HFF-Myc (cell line): ENCODE measurements around the gene ZRANB1.

Source experiments
- DNase-seq: peaks from one replicate; pipeline ENCODE4 v3.0.0-alpha.2; 2011; ENCODE audit warnings: low read depth; ENCODE audit errors: extremely low read depth
- H3K4me3 ChIP-seq: replicated peaks from 2 replicates; pipeline ENCODE4 v1.5.1; 2011; ENCODE audit warnings: low read depth, mild to moderate bottlenecking, control low read depth, low read length
- TF ChIP-seq, protein P1 (sequence below): IDR thresholded peaks from 2 replicates; pipeline ENCODE4 v1.5.1; 2012; ENCODE audit warnings: mild to moderate bottlenecking, low read depth, low read length, control low read depth; ENCODE audit errors: missing control alignments

ZRANB1 gene

GRCh38 chr10:125014086-125014830 is 72.3 kb downstream of the ZRANB1 start:
- TF ChIP-seq, protein P1, sequence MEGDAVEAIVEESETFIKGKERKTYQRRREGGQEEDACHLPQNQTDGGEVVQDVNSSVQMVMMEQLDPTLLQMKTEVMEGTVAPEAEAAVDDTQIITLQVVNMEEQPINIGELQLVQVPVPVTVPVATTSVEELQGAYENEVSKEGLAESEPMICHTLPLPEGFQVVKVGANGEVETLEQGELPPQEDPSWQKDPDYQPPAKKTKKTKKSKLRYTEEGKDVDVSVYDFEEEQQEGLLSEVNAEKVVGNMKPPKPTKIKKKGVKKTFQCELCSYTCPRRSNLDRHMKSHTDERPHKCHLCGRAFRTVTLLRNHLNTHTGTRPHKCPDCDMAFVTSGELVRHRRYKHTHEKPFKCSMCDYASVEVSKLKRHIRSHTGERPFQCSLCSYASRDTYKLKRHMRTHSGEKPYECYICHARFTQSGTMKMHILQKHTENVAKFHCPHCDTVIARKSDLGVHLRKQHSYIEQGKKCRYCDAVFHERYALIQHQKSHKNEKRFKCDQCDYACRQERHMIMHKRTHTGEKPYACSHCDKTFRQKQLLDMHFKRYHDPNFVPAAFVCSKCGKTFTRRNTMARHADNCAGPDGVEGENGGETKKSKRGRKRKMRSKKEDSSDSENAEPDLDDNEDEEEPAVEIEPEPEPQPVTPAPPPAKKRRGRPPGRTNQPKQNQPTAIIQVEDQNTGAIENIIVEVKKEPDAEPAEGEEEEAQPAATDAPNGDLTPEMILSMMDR: no peak
- DNase-seq: no peak
- H3K4me3 ChIP-seq: no peak overlapping the region

GRCh38 chr10:125014836-125015355 is 73.0 kb downstream of the ZRANB1 start:
- DNase-seq: no peak
- H3K4me3 ChIP-seq: no peak overlapping the region
- TF ChIP-seq, protein P1: no peak

DNA sequence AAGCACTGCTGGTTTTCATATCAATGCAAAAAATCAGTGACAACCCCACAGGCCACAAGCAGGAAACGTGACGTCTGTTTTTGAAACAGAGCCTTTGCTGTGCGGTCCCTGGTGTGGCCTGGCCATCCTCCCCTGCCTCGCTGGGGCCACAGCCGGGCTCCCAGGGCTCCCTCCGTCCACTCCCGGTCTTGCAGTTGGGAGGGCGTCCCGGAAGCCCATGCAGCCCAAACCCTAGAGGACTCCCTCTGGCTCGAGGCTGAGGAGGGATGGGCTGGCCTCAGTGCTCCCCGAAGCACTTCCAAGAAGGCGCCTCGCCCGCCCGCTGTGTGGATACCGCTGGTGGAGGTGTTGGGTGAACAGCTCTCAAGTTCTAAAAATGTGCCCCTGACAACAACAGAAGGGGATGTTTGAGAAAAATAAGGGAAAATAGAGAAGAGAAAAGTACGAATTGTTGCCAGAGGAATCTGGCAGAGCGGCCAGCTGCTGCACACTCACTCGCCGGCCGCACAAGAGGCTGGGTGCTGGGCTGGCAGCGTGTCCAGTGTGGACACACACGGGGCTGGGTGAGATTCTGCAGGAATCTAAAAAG is 73.5 kb downstream of the ZRANB1 start:
- H3K4me3 ChIP-seq: no peak overlapping the region
- no peak for DNase-seq
- TF ChIP-seq, protein P1: no peak

- DNase-seq: no peak
- H3K4me3 ChIP-seq: no peak overlapping the region
- TF ChIP-seq, protein P1: no peak
These were observed 74.2 kb downstream of the ZRANB1 start for GRCh38 chr10:125016123-125016522.

DNA sequence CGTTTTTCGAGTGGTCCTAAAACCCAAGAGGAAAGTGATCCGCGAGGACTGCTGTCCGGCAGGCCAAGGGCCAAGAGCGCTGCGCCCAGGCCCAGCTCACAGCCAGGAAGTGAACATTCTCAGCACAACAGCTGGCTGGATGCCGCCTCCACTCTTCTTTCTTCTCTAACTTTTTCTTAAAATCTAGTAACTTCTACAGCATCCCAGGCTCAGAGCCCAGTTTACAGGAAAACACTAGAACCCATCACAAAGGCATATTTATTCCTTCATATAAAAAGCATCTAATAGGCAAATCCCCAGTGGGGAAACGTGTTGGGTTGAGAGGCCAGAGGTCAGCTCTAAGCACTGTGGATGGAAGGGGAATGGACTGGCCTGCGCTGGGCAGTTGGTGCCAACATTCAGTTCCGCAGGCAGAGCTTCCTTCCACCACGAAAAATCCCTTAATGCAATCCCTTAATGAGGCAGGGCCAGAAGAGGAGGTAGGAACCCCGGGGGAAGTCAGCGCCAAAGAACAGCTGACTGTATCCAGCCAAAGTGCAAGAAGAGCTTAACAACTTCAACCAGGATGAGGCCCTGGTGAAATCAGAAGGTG is 74.8 kb downstream of the ZRANB1 start:
- no peak overlapping the region for H3K4me3 ChIP-seq
- TF ChIP-seq, protein P1: no peak
- no peak for DNase-seq

DNA sequence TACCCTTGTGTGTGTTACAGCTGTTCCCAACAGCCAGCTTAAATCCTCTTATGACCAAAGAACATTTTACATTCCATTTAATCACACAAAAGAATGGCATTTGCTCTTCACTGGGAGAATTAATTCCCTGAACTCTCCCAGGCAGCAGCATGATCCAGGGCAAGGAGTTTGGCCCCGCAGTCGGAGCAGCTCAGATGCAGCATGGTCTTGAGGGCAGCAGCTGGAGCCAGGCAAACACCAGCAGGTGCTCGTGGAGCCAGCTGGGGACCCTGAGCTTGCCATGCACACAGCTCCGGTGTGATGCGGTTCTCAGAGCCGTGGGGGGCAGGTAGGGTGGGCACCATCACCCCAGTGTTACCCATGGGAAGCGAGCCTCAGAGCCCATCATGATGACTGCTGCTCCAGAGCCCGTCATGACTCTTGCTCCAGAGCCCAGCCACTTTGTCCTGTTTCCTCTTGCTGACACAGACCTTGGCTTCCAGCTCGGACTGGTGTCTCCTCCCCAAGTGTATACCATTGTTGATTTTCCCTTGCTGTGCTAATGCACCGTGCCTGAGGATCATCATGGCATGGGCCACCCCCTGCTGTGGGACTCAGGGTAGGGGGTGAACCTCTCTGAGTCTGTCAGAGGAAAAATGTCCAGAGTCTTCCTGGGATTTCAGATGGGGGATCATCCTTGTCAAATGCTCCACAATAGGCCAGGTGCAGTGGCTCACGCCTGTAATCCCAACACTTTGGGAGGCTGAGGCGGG is 75.8 kb downstream of the ZRANB1 start:
- H3K4me3 ChIP-seq: no peak overlapping the region
- TF ChIP-seq, protein P1: no peak
- no peak for DNase-seq
